Common myeloid progenitor, CD34-positive (primary cell): ENCODE data around the gene TNFRSF18.

Experiments used
- CTCF ChIA-PET: fragments of 350-600 bp; sonication (Branson Sonifier 250); formaldehyde crosslinking; loops from one replicate; lab custom pipeline; 2021; ENCODE audit warnings: antibody characterized with exemption; lab: Charles Lee
- POLR2A ChIA-PET: fragments of 350-600 bp; sonication (Branson Sonifier 250); formaldehyde crosslinking; loops from one replicate; lab custom pipeline; 2021; ENCODE audit warnings: antibody characterized with exemption; lab: Charles Lee
- DNase-seq, 3 donors: peaks; one replicate each; pipeline versions ENCODE4 v3.0.0 to v3.0.0-alpha.2; 2013
- H3K27ac ChIP-seq, 2 experiments: 1 replicate in 1 of 2; 2 replicates in 1 of 2; pipeline ENCODE4 v1.7.0; 2013; ENCODE audit warnings: inconsistent platforms in 2 of 2, low read length in 2 of 2, mild to moderate bottlenecking in 2 of 2, low read depth in 1 of 2, moderate library complexity in 1 of 2; ENCODE audit not compliant: severe bottlenecking in 2 of 2, insufficient read depth in 1 of 2, poor library complexity in 1 of 2
- H3K27me3 ChIP-seq, 5 experiments: replicated peaks in 2 of 5; 1 replicate in 3 of 5; 2 replicates in 2 of 5; pipeline versions ENCODE4 v1.6.1 to v1.7.0; 2013; ENCODE audit warnings: low read length in 4 of 5, mild to moderate bottlenecking in 2 of 5, moderate library complexity in 2 of 5, inconsistent platforms in 1 of 5; ENCODE audit not compliant: insufficient read depth in 5 of 5, control insufficient read depth in 4 of 5
- H3K36me3 ChIP-seq, 4 experiments: 1 replicate in 2 of 4; 2 replicates in 2 of 4; pipeline versions ENCODE4 v1.6.1 to v1.7.0; 2013; ENCODE audit warnings: low read length in 3 of 4, control low read depth in 1 of 4, mild to moderate bottlenecking in 1 of 4; ENCODE audit not compliant: control insufficient read depth in 4 of 4, insufficient read depth in 4 of 4
- H3K4me1 ChIP-seq, 4 experiments: 1 replicate in 3 of 4; 2 replicates in 1 of 4; pipeline versions ENCODE4 v1.6.1 to v1.7.1; 2013; ENCODE audit warnings: low read length in 3 of 4, mild to moderate bottlenecking in 3 of 4, control low read depth in 1 of 4, inconsistent platforms in 1 of 4, moderate library complexity in 1 of 4; ENCODE audit not compliant: control insufficient read depth in 4 of 4, insufficient read depth in 4 of 4; ENCODE audit errors: control extremely low read depth in 1 of 4
- H3K4me3 ChIP-seq, 7 experiments: 1 replicate in 4 of 7; 2 replicates in 3 of 7; pipeline versions ENCODE4 v1.5.1 to v1.7.0; 2013; ENCODE audit warnings: mild to moderate bottlenecking in 7 of 7, low read length in 6 of 7, moderate library complexity in 6 of 7, inconsistent platforms in 2 of 7, low read depth in 2 of 7, control low read depth in 1 of 7; ENCODE audit not compliant: insufficient read depth in 4 of 7, control insufficient read depth in 1 of 7; ENCODE audit errors: extremely low read depth in 1 of 7
- H3K9me3 ChIP-seq, 5 experiments: 1 replicate in 4 of 5; 2 replicates in 1 of 5; pipeline versions ENCODE4 v1.6.1 to v1.7.1; 2013; ENCODE audit warnings: low read length in 4 of 5, mild to moderate bottlenecking in 2 of 5, inconsistent platforms in 1 of 5, low read depth in 1 of 5, moderate library complexity in 1 of 5; ENCODE audit not compliant: control insufficient read depth in 4 of 5, insufficient read depth in 2 of 5; ENCODE audit errors: control extremely low read depth in 1 of 5
- WGBS: methylation state at CpG from one replicate; pipeline ENCODE4 v1.1.5; 2013; ENCODE audit not compliant: insufficient coverage; 5-methylcytosine and 5-hydroxymethylcytosine counted together

TNFRSF18 gene

DNA sequence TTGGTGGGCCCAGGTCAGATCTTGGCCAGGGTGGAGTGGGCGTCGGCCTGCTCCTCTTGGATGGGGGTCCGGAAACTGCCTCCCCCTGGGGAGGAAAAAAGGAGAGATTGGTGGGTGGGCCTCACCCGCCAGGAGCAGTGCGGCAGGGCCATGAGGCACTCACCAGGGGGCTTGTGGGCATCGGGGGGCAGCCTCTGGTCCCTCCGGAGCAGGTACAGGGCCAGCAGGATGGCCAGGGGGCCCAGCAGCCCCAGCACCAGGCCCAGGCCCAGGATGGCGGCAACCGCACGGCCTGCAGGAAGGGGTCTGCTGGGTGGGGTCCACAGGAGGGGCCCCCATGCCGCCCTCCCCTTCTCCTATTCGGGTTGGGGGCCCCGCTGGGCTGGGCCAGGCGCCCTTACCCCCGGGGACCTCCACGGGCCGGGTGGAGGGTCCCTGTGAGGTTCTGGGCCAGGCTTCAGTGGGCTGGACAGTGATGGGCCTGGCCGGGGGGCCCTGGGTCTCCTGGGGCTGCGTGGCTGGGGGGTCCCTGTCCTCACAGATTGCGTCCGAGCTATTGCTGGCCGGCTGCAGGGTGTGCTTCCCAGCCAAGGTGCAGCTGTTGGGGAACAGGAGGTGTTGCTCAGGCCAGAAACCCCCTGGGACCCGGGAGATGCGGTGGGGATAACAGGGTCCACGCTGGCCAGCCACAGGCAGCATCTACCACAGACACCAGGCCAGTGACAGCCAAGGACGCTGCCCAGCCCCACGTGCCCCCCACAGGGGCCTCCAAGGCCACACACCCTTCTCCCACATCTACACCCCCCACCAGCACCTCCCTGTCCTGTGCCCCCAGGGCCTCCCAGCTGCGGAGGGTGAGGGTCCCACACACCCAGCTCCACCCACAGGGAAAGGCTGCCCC, 5.4 kb upstream of the TNFRSF18 start:
- peaks cover 2 to 16% (median 6%) of the 10 kb centered on the region in 4 experiments for H3K36me3 ChIP-seq
- peak overlapping the region in 2 of 7 experiments; percentile 16 to 56 for H3K4me3 ChIP-seq
- peaks cover 0 to 6% (median 2%) of the 10 kb centered on the region in 5 experiments for H3K27me3 ChIP-seq
- ChIA-PET CTCF (interaction anchor here (0.7 to 1.3 kb wide), 2 partner anchors 39 to 88 kb away, joined by 3 to 4 read pairs; no protein-coding TSS in a partner anchor), POLR2A (interaction anchor here (1.4 kb wide), 1 partner anchor 21 kb away, joined by 5 read pairs; the partner anchor contains the start of genes B3GALT6 and SDF4)
- H3K27ac ChIP-seq, result no peak overlapping the region
- H3K4me1 ChIP-seq, result peaks cover 0 to 84% (median 76%) of the 10 kb centered on the region in 4 experiments
- 90% methylated on average over 17 of the region's 28 CpGs for WGBS
- no peaks in the 10 kb centered on the region for H3K9me3 ChIP-seq
- DNase-seq, result no peak

DNA sequence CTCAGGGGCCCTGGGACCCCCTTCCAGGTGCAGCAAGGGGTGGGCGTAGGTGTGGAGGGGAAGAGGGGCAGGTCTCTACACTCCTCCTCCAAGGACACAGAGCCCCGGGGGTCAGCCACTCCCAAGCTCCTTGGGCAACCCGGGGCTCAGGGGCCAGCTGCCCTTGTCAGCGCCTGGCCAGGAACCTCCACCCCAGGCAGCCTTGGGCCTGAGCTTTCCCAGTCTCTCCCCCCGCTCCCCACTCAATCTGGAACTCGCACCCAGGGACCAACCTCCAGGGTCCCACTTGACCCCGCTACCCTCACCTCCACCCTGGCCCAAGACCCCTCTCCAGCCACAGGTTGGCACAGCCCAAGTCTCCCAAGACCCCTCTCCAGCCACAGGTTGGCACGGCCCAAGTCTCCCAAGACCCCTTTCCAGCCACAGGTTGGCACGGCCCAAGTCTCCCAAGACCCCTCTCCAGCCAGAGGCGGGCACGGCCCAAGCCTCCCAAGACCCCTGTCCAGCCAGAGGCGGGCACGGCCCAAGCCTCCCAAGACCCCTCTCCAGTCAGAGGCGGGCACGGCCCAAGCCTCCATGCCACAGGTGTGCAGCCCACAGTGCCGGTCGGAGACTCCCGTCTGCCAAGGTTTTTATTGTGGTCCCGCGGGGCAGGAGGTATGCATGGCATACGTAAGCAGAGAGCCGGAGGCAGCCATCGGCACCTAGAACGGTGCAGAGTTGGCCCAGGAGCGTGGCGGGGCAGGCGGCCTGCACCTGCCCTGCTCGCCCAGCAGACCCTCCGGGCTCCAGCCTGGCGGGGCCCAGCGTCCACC, 4.5 kb upstream of the TNFRSF18 start:
- no peak overlapping the region for H3K4me3 ChIP-seq
- H3K27me3 ChIP-seq, result peaks cover 0 to 14% (median 3%) of the 10 kb centered on the region in 5 experiments
- H3K9me3 ChIP-seq, result no peaks in the 10 kb centered on the region
- peaks cover 0 to 93% (median 84%) of the 10 kb centered on the region in 4 experiments for H3K4me1 ChIP-seq
- POLR2A ChIA-PET, result interaction anchor here (0.7 kb wide), 1 partner anchor 205 kb away, joined by 4 read pairs; no protein-coding TSS in a partner anchor
- no peak for DNase-seq
- no peak overlapping the region for H3K27ac ChIP-seq
- 96% methylated on average over 22 of the region's 31 CpGs for WGBS
- CTCF ChIA-PET, result interaction anchor here (1.6 kb wide), 1 partner anchor 88 kb away, joined by 5 read pairs; no protein-coding TSS in a partner anchor
- H3K36me3 ChIP-seq, result peaks cover 1 to 7% (median 2%) of the 10 kb centered on the region in 4 experiments

DNA sequence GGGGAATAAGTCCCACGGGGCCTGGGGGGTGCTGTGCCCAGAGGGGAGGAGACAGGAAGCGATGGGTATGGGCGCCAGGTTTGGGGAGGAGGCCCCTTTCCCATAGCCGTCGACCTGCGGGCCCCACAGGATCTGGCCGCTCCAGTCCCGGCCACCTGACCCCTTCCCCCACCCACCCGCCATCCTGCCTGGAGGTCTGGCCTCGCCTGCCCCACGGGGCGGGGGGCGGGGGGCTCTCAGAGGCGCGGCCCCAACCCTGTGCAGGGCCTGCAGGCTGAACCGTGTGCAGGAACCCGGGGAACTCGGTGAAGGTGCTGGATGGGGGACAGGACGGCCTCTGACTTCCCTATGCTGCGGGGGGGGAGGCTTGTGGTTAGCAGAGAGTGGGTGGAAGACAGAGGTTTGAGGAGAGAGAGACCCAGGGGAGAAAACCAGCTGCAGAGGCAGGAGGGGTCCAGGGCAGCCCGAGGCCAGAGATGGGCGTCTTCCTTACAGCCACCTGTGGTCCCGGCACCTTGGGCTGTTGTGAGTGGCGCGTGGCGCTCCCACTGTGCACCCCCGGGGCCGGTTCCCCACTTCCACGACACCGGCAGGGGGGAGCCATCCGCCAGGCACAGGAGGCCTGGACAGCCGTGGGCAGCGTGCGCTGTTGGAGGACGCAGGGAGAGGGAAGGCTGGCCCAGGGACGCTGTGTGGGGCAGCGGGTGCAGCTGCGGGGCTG, 2.5 kb upstream of the TNFRSF18 start:
- peaks cover 0 to 21% (median 3%) of the 10 kb centered on the region in 5 experiments for H3K27me3 ChIP-seq
- 13% methylated on average over 32 of the region's 38 CpGs for WGBS
- POLR2A ChIA-PET, result interaction anchor here (0.7 kb wide), 1 partner anchor 25 kb away, joined by 3 read pairs; no protein-coding TSS in a partner anchor
- peaks cover 0 to 95% (median 80%) of the 10 kb centered on the region in 4 experiments for H3K4me1 ChIP-seq
- CTCF ChIA-PET, result interaction anchor here (0.9 to 1.7 kb wide), 4 partner anchors 13 to 86 kb away, joined by 3 to 5 read pairs (median 3); no protein-coding TSS in a partner anchor
- no peaks in the 10 kb centered on the region for H3K9me3 ChIP-seq
- peak; percentile 61 to 91 (median 90) for DNase-seq
- H3K36me3 ChIP-seq, result peaks cover 0 to 3% (median 0%) of the 10 kb centered on the region in 4 experiments
- peak overlapping the region in 4 of 7 experiments; percentile 21 to 55 (median 30) for H3K4me3 ChIP-seq
- H3K27ac ChIP-seq, result no peak overlapping the region

DNA sequence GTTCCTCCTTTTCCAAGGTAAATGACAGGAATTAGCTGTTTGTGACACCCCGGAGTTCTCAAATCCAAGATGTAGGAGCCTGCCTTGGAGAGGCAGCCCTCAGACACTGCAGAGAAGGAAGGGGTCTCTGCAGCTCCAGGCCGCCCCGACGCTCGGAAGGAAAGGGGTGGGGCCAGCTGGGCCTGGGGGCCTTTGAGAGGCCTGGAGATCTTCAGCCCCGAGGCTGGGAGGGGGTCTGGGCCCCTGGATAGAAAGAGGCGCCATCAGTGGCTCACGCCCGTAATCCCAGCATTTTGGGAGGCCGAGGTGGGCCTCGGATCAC, 1.1 kb upstream of the TNFRSF18 start:
- Histone ChIP-seq H3K4me3 (no peak overlapping the region), H3K4me1 (peaks cover 0 to 89% (median 67%) of the 10 kb centered on the region in 4 experiments), H3K9me3 (no peaks in the 10 kb centered on the region), H3K27me3 (peaks cover 0 to 21% (median 3%) of the 10 kb centered on the region in 5 experiments), H3K27ac (no peak overlapping the region), H3K36me3 (peaks cover 0 to 7% (median 0%) of the 10 kb centered on the region in 4 experiments)
- ChIA-PET POLR2A (no interaction called here), CTCF (interaction anchor here (0.9 to 2.3 kb wide), 5 partner anchors 21 to 85 kb away, joined by 3 to 6 read pairs (median 4); partner anchors contain the start of gene TTLL10)
- DNase-seq, result no peak
- 64% methylated on average over 6 of the region's 11 CpGs for WGBS

DNA sequence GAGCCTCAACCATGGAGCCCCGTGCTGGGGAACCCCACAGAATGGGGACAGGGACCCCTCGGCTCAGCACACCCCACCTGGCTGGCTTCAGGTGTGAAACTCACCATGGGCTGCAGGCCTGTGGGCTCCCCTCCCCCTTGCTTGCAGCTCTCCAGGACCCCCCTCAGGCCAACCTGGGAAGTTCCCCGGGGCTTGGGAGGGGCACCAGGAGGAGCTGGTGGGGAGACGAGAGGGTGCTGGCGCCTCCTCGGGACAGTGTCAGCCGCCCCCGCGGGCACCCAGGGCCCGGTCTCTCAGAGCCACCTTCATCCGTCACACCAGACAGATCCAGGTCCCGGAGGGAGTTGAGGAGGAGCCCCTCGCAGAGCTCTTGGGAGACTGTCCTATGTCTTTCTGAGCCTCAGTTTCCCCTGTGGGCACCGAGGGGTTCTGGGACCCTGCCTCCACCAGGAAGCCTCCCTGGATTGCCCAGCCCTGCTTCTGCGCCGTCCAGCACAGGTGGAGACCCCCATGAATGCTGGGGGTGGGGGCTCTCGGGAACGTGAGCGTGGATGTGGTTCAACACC, 657 bp upstream of the TNFRSF18 start:
- peaks cover 0 to 85% (median 63%) of the 10 kb centered on the region in 4 experiments for H3K4me1 ChIP-seq
- H3K27me3 ChIP-seq, result peaks cover 0 to 21% (median 3%) of the 10 kb centered on the region in 5 experiments
- POLR2A ChIA-PET, result no interaction called here
- WGBS, result 39% methylated on average over 8 of the region's 19 CpGs
- no peaks in the 10 kb centered on the region for H3K9me3 ChIP-seq
- H3K36me3 ChIP-seq, result peaks cover 0 to 7% (median 0%) of the 10 kb centered on the region in 4 experiments
- DNase-seq, result no peak
- no peak overlapping the region for H3K27ac ChIP-seq
- CTCF ChIA-PET, result interaction anchor here (0.6 to 2.3 kb wide), 5 partner anchors 13 to 84 kb away, joined by 3 to 6 read pairs (median 5); partner anchors contain the start of gene TTLL10
- peak overlapping the region in 4 of 7 experiments; percentile 49 to 70 (median 59) for H3K4me3 ChIP-seq
